HuH-7.5 (cell line): ENCODE data around the gene MRO.
A peak's percentile ranks its signal among the peaks of the same experiment; 100 is the strongest.
"Not testable (repeated sequence)": the region's sequence is repeated elsewhere in the genome, so short reads cannot be mapped to it uniquely, and the experiment has no call there.

ENCODE experiments used
- DNase-seq: peaks from one replicate; pipeline ENCODE4 v3.0.0; 2011; ENCODE audit warnings: low spot score

The MRO gene

GRCh38 chr18:50819728-50820378 lies at the start of gene MRO:
TSS of gene MRO (minus strand) at chr18:50820016. CDS start at chr18:50809400, 10,616 bp downstream.
- DNase-seq, result peak; percentile 33

GRCh38 chr18:50869150-50869549 lies 49.3 kb upstream of the MRO start:
- no peak for DNase-seq

- DNase-seq, result no peak
Measured at GRCh38 chr18:50866765-50867164, 46.9 kb upstream of the MRO start.

- no peak for DNase-seq
Measured at GRCh38 chr18:50863840-50864375, 44.1 kb upstream of the MRO start.

- DNase-seq, result no peak
Measured at GRCh38 chr18:50862401-50862800, 42.6 kb upstream of the MRO start.

- no peak for DNase-seq
Measured at GRCh38 chr18:50861617-50862016, 41.8 kb upstream of the MRO start.

GRCh38 chr18:50859793-50860555 lies 40.2 kb upstream of the MRO start:
- DNase-seq, result no peak

- DNase-seq, result no peak
Measured at GRCh38 chr18:50857694-50858093, 37.9 kb upstream of the MRO start.

GRCh38 chr18:50857166-50857565 lies 37.4 kb upstream of the MRO start:
- DNase-seq, result not testable (repeated sequence)

- no peak for DNase-seq
Measured at GRCh38 chr18:50855976-50856757, 36.4 kb upstream of the MRO start.

GRCh38 chr18:50853863-50854271 lies 34.1 kb upstream of the MRO start:
- no peak for DNase-seq

- DNase-seq, result no peak
Measured at GRCh38 chr18:50850307-50851065, 30.7 kb upstream of the MRO start.

GRCh38 chr18:50849419-50849821 lies 29.6 kb upstream of the MRO start:
- DNase-seq, result no peak

GRCh38 chr18:50848991-50849390 lies 29.2 kb upstream of the MRO start:
- DNase-seq, result no peak

GRCh38 chr18:50848061-50848551 lies 28.3 kb upstream of the MRO start:
- no peak for DNase-seq

- DNase-seq, result no peak
Measured at GRCh38 chr18:50847192-50847591, 27.4 kb upstream of the MRO start.

- DNase-seq, result no peak
Measured at GRCh38 chr18:50844960-50845359, 25.1 kb upstream of the MRO start.

- DNase-seq, result no peak
Measured at GRCh38 chr18:50844554-50844953, 24.7 kb upstream of the MRO start.

GRCh38 chr18:50842846-50843245 lies 23.0 kb upstream of the MRO start:
- no peak for DNase-seq

- no peak for DNase-seq
Measured at GRCh38 chr18:50839996-50840395, 20.2 kb upstream of the MRO start.

GRCh38 chr18:50839341-50839740 lies 19.5 kb upstream of the MRO start:
- no peak for DNase-seq

GRCh38 chr18:50836521-50836957 lies 16.7 kb upstream of the MRO start:
- no peak for DNase-seq
